GM10248 (cell line): ENCODE measurements around the gene TIMM10B.
A peak's percentile ranks its signal among the peaks of the same experiment; 100 is the strongest.
"Not testable (repeated sequence)": the region's sequence is repeated elsewhere in the genome, so short reads cannot be mapped to it uniquely, and the experiment has no call there.

Source experiments
- CTCF ChIA-PET: fragments of 300-600 bp; sonication (Branson Sonifier 250); formaldehyde crosslinking; extraction: SDS; loops from one replicate; lab custom pipeline; 2021; ENCODE audit warnings: antibody characterized with exemption; lab: Yijun Ruan, JAX
- POLR2A ChIA-PET: fragments of 350-650 bp; sonication (Branson Sonifier 250); formaldehyde crosslinking; extraction: SDS; loops from one replicate; lab custom pipeline; 2020; ENCODE audit warnings: antibody characterized with exemption; lab: Yijun Ruan, JAX
- DNase-seq: peaks from one replicate; pipeline ENCODE4 v3.0.0; 2012; ENCODE audit errors: extremely low spot score
- CTCF ChIP-seq: IDR thresholded peaks from 2 replicates; pipeline ENCODE4 v1.5.1; 2012; ENCODE audit warnings: mild to moderate bottlenecking, low read depth; ENCODE audit errors: extremely low read depth, missing control alignments, control extremely low read depth

Gene TIMM10B

GRCh38 chr11:6505577-6506240 lies 24.4 kb downstream of the TIMM10B start:
- DNase-seq, result peak; percentile 42
- ChIA-PET POLR2A (no interaction called here), CTCF (interaction anchor here (0.6 to 6.7 kb wide), 28 partner anchors 9 to 277 kb away, joined by 3 to 63 read pairs (median 4); partner anchors contain the start of genes ARFIP2, DNHD1, MRPL17 and TIMM10B)
- TF ChIP-seq CTCF, result peak; percentile 77

GRCh38 chr11:6516865-6517264 lies 35.6 kb downstream of the TIMM10B start:
- DNase-seq, result no peak
- ChIA-PET CTCF (interaction anchor here (4.1 kb wide), 1 partner anchor 12 kb away, joined by 22 read pairs; no protein-coding TSS in a partner anchor), POLR2A (no interaction called here)
- no peak for TF ChIP-seq CTCF

- no peak for DNase-seq
- POLR2A ChIA-PET, result no interaction called here
- CTCF ChIA-PET, result interaction anchor here (1.1 to 2.4 kb wide), 6 partner anchors 11 to 168 kb away, joined by 3 to 13 read pairs (median 4); no protein-coding TSS in a partner anchor
- TF ChIP-seq CTCF, result no peak
These were observed 39.0 kb downstream of the TIMM10B start for GRCh38 chr11:6520265-6520664.

GRCh38 chr11:6521946-6522345 lies 40.6 kb downstream of the TIMM10B start:
- POLR2A ChIA-PET, DNase-seq: not testable (repeated sequence)
- CTCF ChIA-PET, result interaction anchor here (2.4 kb wide), 1 partner anchor 9 kb away, joined by 13 read pairs; no protein-coding TSS in a partner anchor

GRCh38 chr11:6523253-6523652 lies 42.0 kb downstream of the TIMM10B start:
- POLR2A ChIA-PET, result no interaction called here

GRCh38 chr11:6526411-6527135 lies 45.3 kb downstream of the TIMM10B start:
- POLR2A ChIA-PET, result no interaction called here
- no peak for DNase-seq
- TF ChIP-seq CTCF, result no peak
- CTCF ChIA-PET, result interaction anchor here (0.7 to 1.4 kb wide), 5 partner anchors 15 to 164 kb away, joined by 3 to 6 read pairs (median 4); partner anchors contain the start of gene MRPL17

More at GRCh38 chr11:6523253-6523652, 42.0 kb downstream of the TIMM10B start:
- no peak for DNase-seq
- CTCF ChIA-PET, result interaction anchor here (1.4 kb wide), 1 partner anchor 144 kb away, joined by 5 read pairs; no protein-coding TSS in a partner anchor
- no peak for TF ChIP-seq CTCF
